NCI-H345 (cell line): ENCODE data around the gene ADGRB3.
"Not testable (repeated sequence)": the region's sequence is repeated elsewhere in the genome, so short reads cannot be mapped to it uniquely, and the experiment has no call there.

Source experiments
- DNase-seq: peaks from one replicate; lab custom pipeline; 2025; lab: John Stamatoyannopoulos, UW

Gene ADGRB3

GRCh38 chr6:68649669-68650068, 14.6 kb downstream of the ADGRB3 start:
- DNase-seq: no peak

DNA sequence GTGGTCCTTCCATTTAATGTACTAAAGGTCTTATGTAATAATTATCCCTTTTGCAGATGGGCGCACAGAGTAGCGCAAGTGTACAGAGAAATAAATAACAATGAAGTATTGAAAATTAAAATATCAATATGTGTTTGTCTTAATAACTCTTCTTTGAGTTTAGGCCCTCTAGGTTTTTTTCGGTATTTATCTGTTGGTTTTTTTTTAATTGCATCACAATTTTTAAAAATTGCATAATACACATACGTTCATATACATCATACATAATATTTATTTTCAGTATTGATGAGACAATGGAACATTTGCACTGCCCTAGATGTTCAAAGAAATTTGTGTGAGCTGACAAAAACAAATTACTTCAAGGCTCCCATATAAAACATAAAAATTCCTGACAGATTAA, 15.1 kb downstream of the ADGRB3 start:
- DNase-seq: no peak

DNA sequence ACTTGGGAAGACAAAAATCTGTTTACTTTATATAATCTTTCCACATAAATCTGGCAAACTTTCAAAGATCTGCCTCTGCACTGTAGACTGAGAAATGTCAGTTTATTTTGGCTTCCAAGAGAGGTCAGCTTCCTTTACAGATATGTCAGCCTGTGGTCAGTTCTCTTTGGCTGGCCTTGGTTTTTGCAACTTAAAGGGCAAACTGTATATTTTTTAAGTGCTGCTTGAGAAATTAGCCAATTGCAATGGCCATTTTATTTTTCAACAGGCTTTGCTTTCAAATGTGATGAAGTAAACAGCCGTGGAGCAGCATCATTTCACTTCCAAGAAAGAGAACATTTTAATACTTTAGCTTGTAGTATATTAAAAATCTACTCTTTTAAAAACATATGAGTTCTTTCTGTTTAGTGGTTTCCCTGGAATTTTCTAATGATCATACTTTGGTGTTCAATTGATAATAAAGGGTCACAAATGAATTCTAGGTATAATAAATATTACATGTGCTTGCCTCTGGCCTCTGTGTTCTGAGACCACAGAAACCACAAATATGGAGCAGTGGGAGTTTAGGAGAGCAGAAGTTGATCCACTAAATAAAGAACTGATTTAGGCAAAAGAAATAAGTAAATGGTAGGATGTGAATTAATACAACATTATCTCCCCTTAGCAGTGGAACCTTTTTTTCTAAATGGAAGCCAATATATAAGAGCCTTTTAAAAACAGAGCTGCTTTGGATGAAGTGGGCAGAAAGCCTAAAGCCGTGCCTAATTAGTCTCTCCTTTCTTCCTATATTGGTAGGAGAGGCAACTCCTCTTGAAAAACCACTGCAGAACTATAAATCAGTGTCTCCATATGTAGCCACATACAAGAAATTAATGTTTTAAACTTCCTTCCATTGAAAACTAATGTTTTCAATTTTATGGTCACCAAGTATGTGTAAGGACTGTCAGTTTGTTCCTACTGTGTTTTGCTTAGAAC, 16.2 kb downstream of the ADGRB3 start:
- no peak for DNase-seq

GRCh38 chr6:68652117-68652536, 17.0 kb downstream of the ADGRB3 start:
- DNase-seq: no peak

- no peak for DNase-seq
Measured at GRCh38 chr6:68653074-68653705, 18.1 kb downstream of the ADGRB3 start.

DNA sequence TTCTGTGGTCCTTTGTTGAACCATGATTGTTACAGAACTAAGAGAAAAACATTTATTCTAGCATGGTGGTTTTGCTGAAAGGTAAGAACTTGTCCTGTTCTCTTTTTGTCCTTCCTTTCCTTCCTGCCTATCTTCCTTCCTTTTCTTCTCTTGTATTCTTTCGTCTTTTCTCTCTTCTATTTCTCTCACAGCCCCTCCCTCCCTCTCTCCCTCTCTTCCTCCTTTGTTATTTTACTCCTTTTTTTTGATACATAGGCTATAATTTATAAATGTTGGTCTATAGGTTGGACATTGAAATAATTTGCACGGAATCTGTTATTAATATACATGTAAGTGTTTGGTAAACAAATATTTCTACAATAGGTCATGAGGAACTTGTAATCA, 18.6 kb downstream of the ADGRB3 start:
- no peak for DNase-seq

GRCh38 chr6:68654134-68654533, 19.1 kb downstream of the ADGRB3 start:
- DNase-seq: no peak

GRCh38 chr6:68655028-68655427, 19.9 kb downstream of the ADGRB3 start:
- DNase-seq: no peak

- DNase-seq: no peak
Measured at GRCh38 chr6:68657374-68658139, 22.5 kb downstream of the ADGRB3 start.

DNA sequence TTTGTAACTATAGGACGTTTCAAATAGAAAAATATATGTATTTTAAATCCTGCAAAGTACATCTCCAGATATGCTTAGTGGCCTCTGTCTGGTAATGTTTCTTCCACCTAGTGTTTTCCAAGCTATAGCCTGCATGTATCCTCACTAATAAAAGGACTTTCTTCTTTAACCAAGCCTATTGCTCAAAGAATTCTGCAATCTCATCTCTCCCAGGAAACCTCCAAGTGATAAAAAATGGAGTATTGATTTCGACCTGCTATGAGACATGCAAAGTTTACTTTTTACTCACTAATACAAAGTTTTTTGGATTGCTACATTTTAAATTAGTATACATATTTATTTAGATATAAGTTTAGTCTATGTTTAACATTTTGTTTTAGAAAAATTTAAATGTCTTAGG, 23.3 kb downstream of the ADGRB3 start:
- DNase-seq: no peak

DNA sequence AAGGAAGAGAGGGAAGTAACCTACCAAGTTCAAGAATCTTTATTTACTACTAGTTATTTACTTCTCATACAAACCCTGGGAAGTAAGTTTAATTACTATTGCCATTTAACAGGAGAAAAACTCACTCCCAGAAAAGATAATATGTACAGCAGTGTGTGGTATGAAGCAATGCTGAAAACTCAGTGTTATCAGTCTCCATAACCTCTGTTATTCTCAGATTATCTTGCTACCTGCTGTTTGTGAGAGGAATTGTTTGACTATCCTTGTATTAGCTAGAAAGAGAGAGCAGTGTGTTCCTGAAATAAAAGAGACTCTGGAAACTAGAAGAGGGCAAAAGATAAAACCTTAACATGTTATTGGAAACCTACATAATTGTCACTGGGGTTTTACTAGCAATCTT, 38.2 kb downstream of the ADGRB3 start:
- no peak for DNase-seq

GRCh38 chr6:68675548-68675947, 40.5 kb downstream of the ADGRB3 start:
- DNase-seq: no peak

DNA sequence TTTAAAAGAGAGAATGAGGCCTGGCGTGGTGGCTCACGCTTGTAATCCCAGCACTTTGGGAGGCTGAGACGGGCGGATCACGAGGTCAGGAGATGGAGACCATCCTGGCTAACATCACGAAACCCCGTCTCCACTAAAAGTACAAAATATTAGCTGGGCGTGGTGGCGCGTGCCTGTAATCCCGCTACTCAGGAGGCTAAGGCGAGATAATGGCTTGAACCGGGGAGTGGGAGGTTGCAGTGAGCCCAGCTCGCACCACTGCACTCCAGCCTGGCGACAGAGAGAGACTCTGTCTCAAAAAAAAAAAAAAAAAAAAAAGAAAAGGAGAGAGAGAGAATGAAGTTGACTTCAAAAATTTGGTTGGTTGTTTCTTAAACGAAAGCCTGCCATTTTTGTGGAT, 41.0 kb downstream of the ADGRB3 start:
- DNase-seq: not testable (repeated sequence)

GRCh38 chr6:68677058-68677457, 42.0 kb downstream of the ADGRB3 start:
- no peak for DNase-seq

GRCh38 chr6:68679399-68679798, 44.3 kb downstream of the ADGRB3 start:
- DNase-seq: peak; percentile 34

GRCh38 chr6:68680264-68680663, 45.2 kb downstream of the ADGRB3 start:
- DNase-seq: no peak

- DNase-seq: peak; percentile 42
Measured at GRCh38 chr6:68689910-68690309, 54.8 kb downstream of the ADGRB3 start.

- DNase-seq: no peak
Measured at GRCh38 chr6:68691120-68691519, 56.0 kb downstream of the ADGRB3 start.

DNA sequence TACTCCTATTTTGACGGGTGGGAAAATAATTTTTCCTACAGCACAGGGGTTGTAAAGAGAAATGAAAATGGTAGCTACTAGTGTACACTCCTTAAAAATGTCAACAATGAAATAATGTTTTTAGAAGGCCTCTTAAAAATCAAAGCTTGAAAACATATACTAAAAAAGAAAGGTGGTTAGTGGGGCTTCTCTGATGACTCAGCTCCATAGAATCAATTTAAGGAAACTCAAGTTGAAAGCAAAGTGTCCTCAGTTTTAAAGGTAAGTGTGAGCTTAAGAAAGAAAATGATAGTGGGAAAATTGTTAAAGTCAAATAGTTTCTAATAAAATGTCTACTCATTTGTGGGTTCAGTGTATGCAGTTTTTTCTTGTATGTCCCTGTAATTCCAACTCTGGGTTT, 58.2 kb downstream of the ADGRB3 start:
- DNase-seq: no peak

DNA sequence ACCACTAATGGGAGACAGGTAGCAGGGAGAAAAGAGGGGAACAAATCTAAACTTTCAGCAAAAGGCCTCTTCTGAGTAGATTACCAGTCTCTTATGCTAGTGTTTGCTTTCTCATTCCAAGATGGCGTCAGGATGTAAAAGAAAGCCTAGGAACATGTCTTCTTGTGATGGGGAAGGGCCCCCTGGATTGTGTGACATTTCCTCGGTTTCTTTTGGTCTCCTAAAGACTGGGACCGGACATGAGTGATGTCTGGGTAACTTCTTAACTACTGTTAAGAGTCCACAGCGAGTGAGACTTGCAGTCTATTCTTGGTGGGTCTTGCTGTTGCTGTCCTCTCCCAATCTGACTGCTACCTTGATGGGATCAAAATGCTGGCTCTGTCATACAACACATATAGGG, 60.3 kb downstream of the ADGRB3 start:
- DNase-seq: no peak

- no peak for DNase-seq
Measured at GRCh38 chr6:68695838-68696237, 60.8 kb downstream of the ADGRB3 start.

DNA sequence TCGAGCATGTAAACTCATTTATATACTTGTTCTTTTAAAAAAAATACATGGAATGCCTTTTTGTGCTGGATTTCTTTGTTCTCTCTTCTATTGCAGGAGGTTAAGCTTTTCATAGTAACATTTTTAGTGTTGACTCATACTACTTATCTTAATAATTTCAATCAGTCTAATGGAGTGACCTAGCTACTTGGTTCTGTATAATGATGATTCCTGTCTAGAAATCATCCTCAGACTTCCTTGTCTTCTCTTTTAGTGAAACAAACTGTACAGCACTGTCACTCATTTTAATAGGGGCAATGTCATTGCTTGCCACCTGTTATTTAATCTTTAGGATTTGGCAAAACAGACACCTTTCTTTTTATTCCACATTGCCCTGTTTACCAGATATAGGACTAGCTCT, 62.3 kb downstream of the ADGRB3 start:
- DNase-seq: no peak

- no peak for DNase-seq
Measured at GRCh38 chr6:68701159-68701558, 66.1 kb downstream of the ADGRB3 start.
